Lower lobe of right lung (tissue), 2 donors: ENCODE data around the gene IL17RA. TPM values are rescaled to one million over a fixed set of nuclear protein-coding genes. Genes with fewer than 3 reads are reported as not detected.

Experiments
- ATAC-seq, 2 donors: fragments of 200-7000 bp; cut with Tn5 transposase; one replicate each; pipeline ENCODE4 v1.9.1; 2020 to 2022; ENCODE audit warnings: mild to moderate bottlenecking in 2 of 2, moderate library complexity in 2 of 2
- DNase-seq: peaks from one replicate; pipeline ENCODE4 v3.0.0-alpha.2; 2020
- H3K27ac ChIP-seq: fragments of 200-600 bp; one replicate; pipeline ENCODE4 v1.8.0; 2022
- H3K27me3 ChIP-seq: fragments of 200-600 bp; one replicate; pipeline ENCODE4 v1.8.0; 2022; ENCODE audit warnings: low read depth
- H3K36me3 ChIP-seq: fragments of 200-600 bp; one replicate; pipeline ENCODE4 v1.8.0; 2022; ENCODE audit warnings: mild to moderate bottlenecking
- H3K4me1 ChIP-seq: fragments of 200-600 bp; one replicate; pipeline ENCODE4 v1.8.0; 2022
- H3K4me3 ChIP-seq: fragments of 200-600 bp; one replicate; pipeline ENCODE4 v1.8.0; 2022; ENCODE audit warnings: mild to moderate bottlenecking
- H3K9me3 ChIP-seq: fragments of 200-600 bp; one replicate; pipeline ENCODE4 v1.8.0; 2022
- intact Hi-C: fragments of 100-400 bp; cut with DNase I; formaldehyde crosslinking; loops from one replicate; pipeline ENCODE4 v1.11.0; 2022
- total RNA-seq: library from RNA; stranded (reverse); fragmentation: NEBNext Ultra II Directional; extraction: Animal tissue kit (Norgen Biotek cat#: 25700); gene quantifications from one replicate; pipeline ENCODE4 v1.2.1, GENCODE V29; 2021
- TF ChIP-seq, protein P1 (sequence below): fragments of 200-600 bp; IDR thresholded peaks from one replicate; pipeline ENCODE4 v1.8.0; 2022; ENCODE audit warnings: antibody characterized with exemption, mild to moderate bottlenecking
- donor health status: DM: no; HTN: yes; CAD: no; lungs with severe emphysema.

The IL17RA gene
- total RNA-seq, 1 donor from 2014 or later = 54.8 TPM

DNA sequence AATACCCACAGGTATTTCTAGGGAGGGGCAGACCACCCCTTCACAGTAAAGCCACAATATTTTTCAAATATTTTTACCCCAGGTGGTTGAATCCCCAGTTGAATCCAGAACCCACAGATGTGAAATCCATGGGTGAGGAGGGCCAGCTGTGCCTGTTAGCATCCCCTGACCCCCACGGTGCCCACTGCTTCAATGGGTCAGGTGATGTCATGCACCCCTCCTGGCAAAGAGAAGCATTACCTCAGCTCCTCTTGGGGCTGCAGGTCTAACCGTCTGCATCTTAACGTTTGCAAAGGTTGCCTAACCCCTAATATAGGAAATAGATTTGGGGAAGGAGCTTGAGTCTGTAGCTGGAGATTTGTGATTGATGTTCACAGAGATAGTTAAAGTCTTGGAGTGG is 24.7 kb upstream of the IL17RA start:
- no peak for ATAC-seq
- Histone ChIP-seq H3K9me3 (no peaks in the 10 kb centered on the region), H3K4me1 (peaks cover 24% of the 10 kb centered on the region), H3K27me3 (no peaks in the 10 kb centered on the region), H3K36me3 (no peaks in the 10 kb centered on the region), H3K4me3 (no peak overlapping the region), H3K27ac (no peak overlapping the region)
- intact Hi-C loops = no loop called here
- DNase-seq = no peak
- TF ChIP-seq, protein P1, sequence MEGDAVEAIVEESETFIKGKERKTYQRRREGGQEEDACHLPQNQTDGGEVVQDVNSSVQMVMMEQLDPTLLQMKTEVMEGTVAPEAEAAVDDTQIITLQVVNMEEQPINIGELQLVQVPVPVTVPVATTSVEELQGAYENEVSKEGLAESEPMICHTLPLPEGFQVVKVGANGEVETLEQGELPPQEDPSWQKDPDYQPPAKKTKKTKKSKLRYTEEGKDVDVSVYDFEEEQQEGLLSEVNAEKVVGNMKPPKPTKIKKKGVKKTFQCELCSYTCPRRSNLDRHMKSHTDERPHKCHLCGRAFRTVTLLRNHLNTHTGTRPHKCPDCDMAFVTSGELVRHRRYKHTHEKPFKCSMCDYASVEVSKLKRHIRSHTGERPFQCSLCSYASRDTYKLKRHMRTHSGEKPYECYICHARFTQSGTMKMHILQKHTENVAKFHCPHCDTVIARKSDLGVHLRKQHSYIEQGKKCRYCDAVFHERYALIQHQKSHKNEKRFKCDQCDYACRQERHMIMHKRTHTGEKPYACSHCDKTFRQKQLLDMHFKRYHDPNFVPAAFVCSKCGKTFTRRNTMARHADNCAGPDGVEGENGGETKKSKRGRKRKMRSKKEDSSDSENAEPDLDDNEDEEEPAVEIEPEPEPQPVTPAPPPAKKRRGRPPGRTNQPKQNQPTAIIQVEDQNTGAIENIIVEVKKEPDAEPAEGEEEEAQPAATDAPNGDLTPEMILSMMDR = no peak

DNA sequence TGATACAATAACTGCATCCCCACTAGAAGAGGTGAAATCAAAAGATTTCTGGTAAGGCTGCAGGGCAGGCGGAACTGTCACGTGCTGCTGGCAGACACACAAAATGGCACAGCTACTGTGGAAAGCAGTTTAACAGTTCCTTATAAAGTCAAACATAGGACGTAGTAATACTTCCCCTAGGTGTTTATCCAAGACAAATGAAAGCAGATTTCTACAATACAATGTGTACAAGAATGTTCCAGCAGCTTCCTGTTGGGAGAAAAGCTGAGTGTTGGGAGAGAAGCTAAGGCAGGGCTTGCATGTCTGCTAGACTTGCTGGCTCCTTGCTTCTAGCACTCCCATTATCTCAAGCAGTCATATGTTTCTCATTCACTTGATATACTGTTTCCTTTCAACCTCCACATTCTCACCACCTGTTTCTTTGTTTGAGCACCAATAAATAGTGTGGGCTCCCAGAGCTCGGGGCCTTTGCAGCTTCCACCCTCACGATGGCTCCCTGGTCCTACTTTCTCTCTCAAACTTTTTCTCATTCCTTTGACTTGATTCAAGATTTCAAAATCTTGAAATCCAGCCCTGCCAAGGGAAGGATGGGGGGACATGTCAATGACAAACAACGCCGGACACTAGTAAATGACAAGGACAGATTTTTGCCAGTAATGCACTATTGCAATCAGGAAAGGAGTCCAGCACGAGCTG is 21.2 kb upstream of the IL17RA start:
- intact Hi-C loops = no loop called here
- no peak overlapping the region for H3K4me3 ChIP-seq
- H3K27ac ChIP-seq = peak overlapping the region; percentile 21
- H3K36me3 ChIP-seq = no peaks in the 10 kb centered on the region
- no peaks in the 10 kb centered on the region for H3K9me3 ChIP-seq
- no peaks in the 10 kb centered on the region for H3K27me3 ChIP-seq
- peaks cover 24% of the 10 kb centered on the region for H3K4me1 ChIP-seq
- TF ChIP-seq, protein P1 = no peak
- DNase-seq (no peak), ATAC-seq (peak; percentile 40 to 64)

DNA sequence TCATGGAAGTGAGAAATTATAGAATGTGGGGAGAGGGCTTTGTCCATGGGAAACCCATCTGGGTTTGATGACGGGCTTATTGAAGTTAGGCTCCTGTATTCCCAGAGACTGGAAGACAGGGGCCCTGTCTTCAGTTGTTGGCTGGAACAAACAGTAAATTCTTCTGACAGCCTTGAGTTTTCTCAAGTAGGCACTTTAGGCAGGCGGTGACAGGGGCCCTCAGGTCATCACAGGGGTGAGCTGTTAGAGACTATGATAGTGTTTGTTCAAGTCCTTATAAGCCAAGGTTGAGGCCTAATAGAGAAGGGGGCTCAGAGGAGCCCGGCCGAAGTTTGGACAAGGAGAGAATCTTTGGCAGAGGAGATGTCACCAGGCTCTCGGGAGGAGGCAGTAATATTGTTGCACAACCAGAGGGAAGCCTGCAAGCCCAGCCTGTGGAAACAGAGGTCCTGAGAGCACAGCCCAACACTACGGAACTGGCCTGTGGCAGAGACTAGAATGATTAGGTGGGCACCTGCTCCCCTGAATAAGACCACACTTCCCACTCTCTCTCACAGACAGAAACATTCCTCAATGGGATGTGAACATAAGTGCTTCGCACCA is 20.2 kb upstream of the IL17RA start:
- ATAC-seq (peak; percentile 50 to 64), DNase-seq (no peak)
- Histone ChIP-seq H3K36me3 (no peaks in the 10 kb centered on the region), H3K4me1 (peaks cover 24% of the 10 kb centered on the region), H3K27me3 (no peaks in the 10 kb centered on the region), H3K9me3 (no peaks in the 10 kb centered on the region), H3K4me3 (no peak overlapping the region), H3K27ac (peak overlapping the region; percentile 21)
- intact Hi-C loops = no loop called here
- TF ChIP-seq, protein P1 = no peak

DNA sequence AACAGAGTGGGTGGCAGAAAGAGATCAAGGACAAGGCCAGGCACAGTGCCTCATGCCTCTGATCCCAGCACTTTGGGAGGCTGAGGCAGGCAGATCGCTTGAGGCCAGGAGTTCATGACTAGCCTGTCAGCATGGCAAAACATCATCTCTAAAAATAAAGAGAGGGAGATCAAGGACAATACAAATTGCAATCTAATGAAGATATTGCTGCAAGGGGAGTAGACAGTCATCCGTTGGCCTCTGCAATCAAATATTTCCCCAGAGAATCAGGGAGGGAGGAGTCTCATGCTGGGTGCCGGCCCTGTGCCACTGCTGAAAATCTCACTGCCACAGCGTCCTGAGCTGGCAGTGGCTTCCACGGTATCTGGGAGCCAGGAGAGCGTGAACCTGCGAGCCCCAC is 19.4 kb upstream of the IL17RA start:
- H3K27ac ChIP-seq = no peak overlapping the region
- ATAC-seq = no peak
- TF ChIP-seq, protein P1 = no peak
- intact Hi-C loops = no loop called here
- H3K4me1 ChIP-seq = peaks cover 24% of the 10 kb centered on the region
- no peaks in the 10 kb centered on the region for H3K9me3 ChIP-seq
- no peak for DNase-seq
- H3K36me3 ChIP-seq = no peaks in the 10 kb centered on the region
- no peak overlapping the region for H3K4me3 ChIP-seq
- H3K27me3 ChIP-seq = no peaks in the 10 kb centered on the region

DNA sequence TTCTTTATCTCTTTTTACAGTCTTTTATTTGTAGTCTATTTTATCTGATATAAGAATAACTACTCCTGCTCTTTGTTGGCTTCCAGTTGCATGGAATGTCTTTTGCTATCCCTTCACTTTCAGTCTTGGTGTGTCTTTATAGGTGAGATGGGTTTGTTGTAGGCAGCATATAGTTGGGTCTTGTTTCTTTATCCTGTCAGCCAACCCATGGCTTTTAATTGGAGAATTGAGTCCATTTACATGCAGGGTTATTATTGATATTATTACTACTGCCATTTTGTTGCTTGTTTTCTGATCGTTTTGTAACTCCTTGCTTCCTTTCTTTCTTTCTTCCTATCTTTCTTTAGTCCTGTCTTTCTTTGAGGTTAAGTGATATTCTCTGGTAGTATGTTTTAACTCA is 11.9 kb upstream of the IL17RA start:
- Histone ChIP-seq H3K4me3 (no peak overlapping the region), H3K27ac (no peak overlapping the region), H3K36me3 (no peaks in the 10 kb centered on the region), H3K4me1 (peaks cover 6% of the 10 kb centered on the region), H3K9me3 (no peaks in the 10 kb centered on the region), H3K27me3 (no peaks in the 10 kb centered on the region)
- no peak for DNase-seq
- ATAC-seq = no peak
- intact Hi-C loops = loop anchor here (10.0 kb wide), 1 partner anchor 432 kb away; no protein-coding TSS in a partner anchor
- TF ChIP-seq, protein P1 = no peak
